SKM-1 treated with dmso at 0.1 percent for 144 hours (cell line): ENCODE measurements around the gene ADORA2A.

Experiments
- DNase-seq: peaks from one replicate; lab custom pipeline; 2025; ENCODE audit not compliant: unreplicated experiment; lab: John Stamatoyannopoulos, UW

The ADORA2A gene

DNA sequence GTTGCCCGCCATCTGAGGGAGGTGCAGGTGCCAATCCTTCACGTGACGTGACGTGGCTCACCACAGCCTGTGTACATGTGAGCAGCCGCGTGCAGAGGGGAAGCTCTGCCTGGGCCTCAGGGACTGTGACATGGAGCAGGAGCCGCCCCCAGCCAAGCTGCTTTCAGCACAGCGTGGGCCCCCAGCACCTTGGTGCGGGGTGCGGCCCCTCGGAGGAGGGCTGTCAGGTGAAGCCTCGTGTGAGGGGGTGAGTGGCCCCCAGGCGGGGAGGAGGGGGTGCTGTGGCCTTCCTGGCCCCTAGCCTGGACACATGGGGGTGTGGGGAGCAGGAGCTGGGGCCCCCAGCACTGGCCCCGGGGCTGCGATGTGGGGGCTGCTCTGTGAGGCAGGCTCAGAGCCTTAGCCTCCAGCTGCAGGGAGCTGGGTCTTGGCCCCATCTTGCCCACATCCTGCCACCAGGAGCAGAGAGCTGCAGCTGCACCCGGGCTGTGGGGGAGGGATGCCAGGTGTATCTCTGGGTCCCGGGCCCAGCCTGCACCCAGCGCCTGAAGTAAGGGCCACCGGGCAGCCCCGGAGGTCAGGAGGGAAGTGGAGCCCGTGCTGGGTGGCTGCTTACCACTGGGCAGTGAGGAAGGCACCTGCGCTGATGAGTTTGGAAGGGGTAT lies at the start of gene ADORA2A:
Gene ADORA2A, plus strand, starts transcription at position 100 of the 665 bp plus-strand sequence. CDS start 5,806 bp downstream, outside the sequence.
- no peak for DNase-seq

DNA sequence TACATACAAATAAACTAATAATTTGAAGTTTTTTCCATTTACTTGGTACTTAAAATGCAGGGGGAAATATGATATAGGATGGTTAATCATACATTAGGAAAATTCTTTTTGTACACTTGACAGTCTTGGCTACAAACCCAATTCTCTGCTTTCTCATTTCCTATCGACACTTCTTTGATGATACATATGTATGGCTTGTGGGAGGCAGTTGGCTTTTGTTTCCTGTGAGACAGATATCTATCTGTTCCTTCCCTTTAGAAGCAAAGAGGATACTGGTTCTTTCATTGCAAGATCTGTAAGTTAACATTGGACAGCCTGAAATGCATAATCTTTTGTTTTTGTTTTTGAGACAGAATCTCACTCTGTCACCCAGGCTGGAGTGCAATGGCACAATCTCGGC lies 47.9 kb upstream of the ADORA2A start:
- DNase-seq: no peak

DNA sequence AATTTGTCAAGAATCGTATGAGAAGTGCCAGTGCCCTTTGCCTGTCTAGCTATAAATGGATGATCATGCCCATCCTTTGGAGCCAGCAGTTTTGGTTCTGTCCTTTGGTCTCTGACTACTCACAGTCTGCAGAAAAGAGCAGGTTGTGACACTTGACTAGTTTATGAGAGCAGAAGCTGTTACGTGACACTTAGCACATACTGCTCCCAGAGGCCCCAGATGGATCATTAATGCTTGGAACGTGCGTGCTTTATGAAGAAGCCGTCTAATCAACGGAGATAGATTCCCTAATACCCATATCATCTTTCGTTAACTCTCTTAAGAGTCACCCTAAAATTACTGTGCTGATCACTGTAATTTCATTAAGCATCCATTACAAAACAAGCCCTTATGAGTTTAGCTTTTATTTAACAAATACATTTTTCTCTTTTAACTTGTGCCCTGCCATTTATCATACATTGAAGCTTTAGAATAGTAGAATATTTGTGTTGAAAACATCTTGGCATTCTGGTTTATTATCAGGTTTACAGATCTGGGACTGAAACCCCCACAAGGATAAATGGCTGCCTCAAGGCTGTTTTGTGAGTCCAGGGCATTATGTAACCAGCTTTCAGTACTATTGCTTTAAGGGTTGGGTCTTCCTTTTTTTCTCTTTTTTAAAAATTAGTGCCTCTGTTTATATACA lies 47.0 kb upstream of the ADORA2A start:
- DNase-seq: no peak

DNA sequence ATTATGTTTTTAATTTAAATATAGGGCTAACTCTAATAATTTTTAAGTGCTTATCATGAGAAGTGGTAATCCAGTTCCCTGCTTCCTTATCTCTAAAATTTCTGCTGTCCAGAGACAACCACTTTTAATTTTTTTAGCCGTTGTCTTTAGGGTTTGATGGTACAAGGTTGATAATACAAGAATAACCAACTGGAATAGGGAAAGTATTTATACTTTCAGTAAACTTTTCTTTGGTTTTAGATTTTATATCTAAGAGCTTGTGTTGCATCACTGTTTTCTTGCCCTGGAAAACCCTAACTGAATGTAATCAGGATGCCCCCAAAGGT lies 46.5 kb upstream of the ADORA2A start:
- no peak for DNase-seq

DNA sequence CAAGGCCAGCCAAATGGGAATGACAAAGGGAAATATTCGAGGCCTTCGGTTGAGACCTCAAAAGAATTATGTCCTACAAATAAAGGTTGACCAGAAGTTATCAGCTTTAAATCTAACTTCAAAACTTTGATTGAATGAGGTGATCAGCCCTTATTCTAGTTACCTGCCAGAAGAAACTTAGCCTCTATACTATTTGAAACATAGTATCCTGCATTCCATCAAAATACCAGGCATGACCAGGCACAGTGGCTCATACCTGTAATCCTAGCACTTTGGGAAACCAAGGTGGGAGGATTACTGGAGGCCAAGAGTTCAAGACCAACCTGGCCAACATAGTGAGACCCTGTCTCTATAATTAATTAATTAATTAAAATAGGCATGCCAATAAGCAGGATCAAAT lies 44.3 kb upstream of the ADORA2A start:
- no peak for DNase-seq

DNA sequence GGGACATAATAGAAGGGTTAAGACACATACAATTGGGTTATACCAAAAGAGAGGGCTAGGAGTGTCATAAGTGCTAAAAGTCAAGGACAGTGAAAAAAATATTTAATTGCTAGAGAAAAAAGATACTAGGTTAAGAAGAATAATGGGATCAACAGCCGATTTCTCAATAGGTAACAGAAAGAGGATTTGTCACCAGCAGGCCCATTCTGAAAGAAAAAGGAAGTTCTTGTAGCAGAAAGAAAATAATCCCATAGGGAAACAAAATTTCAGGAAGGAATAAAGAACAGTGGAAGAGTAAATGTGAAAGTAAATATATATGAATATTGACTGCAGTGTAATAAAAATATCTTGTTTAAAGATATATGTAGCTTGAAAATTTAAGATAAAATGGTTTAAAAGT lies 43.3 kb upstream of the ADORA2A start:
- no peak for DNase-seq

DNA sequence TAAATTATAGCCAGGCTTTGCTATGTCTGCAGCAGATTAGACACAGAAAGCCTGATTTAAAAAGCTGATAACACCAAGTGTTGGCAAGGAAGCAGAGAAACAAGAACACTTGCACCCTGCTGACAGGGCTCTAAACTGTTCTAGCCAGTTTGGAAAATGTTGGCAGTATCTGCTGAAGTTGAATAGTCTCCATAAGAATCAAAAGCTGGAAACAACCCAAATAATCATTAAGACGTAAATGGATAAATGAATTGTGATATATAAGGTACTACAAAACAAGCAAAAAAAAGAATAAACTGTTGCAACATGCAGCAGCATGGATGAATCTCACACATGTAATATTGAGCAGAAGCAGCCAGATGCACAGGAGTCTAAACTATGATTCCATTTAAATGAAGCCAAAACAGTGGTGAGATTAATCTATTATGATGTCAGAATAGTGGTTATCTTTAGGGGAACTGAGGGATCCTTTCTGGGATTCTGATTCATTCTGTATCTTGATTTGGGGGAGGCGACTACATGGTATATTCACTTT lies 40.4 kb upstream of the ADORA2A start:
- no peak for DNase-seq

DNA sequence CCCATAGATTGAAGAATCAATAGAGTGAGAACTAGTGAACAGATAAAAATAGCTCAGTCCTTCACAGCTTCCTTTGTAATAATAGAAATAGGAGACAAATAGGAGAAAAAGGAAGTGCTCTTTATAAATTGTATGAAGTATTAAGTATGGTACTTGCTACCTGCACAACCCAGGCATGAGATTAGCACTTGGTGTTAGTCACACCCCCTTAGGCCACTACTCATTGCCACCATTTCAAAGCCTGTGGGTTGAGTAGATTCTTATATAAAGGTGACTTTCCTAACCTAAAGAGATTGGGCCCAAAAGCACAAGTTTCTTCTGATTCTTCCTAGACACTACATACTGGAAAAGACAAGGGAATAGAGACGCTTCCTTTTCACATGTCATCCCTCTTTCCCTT lies 37.7 kb upstream of the ADORA2A start:
- DNase-seq: no peak

DNA sequence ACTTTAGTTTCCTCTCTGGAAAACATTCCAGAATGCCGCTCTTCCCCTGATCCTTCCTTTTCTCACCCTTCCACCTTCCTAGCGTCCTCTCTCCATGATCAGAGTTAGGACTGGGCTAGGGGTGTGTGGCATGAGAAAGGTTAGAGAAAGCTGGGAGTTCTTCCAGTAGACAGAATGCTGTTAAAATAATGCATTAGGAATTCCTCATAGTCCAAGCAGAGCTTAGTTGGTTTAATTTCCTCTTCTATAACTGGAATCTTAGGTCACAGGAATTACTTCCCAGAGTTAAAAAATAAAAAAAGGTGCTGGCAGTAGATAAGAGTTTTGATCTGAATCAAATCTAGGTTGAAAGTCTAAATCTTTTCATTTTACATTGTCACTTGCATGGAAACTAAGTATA lies 37.2 kb upstream of the ADORA2A start:
- no peak for DNase-seq

DNA sequence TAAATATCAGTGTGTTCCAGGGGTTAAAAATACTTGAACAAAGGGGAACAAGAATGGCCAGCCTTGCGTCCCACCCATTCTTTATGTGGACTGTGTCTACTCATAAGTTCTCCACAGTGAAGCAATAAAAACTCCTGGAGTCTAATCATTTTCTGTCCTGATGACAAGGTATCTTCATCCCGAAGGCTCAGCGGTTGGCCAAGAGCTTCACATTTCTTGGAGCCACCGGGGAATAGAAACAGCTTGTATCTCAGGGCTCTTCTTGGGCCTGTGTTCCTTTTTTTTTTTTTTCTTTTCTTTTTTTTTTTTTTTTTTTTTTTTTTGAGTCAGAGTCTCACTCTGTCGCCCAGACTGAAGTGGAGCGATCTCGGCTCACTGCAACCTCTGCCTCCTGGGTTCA lies 36.8 kb upstream of the ADORA2A start:
- DNase-seq: no peak

DNA sequence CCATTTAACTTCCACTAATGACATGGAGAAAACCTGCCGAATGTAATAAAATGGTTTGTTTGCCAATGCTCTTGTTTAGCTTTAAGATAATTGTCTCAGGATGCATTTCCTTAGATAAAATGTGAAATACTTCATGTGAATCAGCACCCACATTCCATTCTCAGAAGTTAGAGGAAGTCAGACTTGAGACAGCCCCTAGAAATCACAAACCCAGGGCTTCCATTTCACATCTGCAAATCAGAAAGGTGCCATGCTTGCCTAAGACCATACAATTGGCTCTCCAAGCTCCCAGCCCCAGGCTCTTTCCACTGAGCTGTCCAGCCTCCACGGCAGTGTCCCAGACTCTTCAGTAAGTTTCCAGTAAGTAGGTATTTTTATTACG lies 35.6 kb upstream of the ADORA2A start:
- DNase-seq: no peak

DNA sequence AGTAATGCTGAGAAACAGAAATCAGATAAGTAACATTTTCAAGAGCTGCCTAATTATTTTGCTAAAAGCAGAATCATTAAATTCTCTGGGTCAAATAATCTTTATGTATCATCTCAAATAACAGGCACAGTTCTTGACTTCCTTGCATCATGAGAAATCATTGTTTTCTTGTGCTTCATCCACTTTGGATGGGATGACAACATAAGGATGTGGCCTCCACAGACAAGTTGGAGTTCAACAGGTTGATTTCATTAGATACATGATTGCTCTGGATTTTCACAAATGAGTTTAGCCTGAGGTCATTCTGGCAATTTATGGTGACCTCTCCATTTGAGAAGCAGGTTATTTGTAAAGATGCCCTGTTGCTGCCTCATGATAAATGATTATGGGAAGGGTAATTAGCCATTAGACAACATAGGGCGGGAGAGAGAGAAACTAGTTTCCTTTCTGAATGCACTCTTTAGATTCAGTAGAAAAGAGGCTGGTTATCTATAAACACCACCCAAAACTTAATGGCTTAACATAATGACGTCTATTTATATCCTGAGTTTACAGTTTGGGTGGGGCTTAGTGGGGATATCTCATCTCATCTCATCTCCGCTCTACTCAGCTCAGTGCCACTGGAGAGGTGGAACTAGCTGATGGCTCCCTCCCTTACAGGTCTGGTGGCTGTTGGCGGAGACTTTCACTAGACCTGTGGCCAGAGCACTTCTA lies 35.0 kb upstream of the ADORA2A start:
- no peak for DNase-seq

DNA sequence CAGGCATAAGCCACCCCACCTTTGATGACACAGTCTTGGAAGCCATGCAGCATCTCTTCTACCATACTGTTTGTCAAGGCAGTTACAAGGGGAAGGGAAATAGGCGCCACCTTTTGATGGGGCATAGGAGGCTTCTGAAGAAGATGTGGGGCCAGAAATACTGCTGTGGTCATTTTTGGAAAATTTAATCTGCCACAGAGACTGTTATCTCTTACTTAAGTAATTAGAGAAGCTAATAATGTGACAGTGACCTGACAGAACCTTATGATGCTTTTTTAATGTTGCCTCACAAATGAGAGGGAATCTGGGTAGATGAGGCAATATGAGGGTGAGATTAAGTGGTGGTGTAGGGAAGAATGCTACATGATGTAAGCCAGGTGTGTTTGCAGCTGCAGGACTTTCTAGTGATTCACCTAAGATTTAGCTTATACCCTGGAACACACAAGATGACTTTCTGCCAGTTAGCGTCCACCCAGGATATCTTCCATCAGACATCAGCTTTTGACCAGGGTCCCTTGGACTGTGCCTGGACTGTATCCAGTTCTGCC lies 34.3 kb upstream of the ADORA2A start:
- DNase-seq: no peak

DNA sequence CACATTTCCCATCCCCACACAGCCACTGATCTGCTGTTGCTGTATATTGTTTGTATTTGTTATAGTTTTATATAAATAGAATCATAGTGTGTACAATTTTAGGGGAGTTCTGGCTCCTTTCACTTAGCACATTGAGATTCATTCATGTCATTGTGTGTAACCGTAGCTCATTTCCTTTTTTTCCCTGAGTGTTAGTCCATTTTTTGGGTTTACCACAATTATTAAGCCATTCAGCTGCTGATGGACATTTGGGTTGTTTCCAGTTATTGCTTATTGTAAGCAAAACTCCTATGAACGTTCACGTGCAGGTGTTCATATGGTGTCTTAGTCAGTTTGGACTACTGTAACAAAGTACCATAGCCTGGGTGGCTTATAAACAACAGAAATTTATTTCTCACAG lies 33.6 kb upstream of the ADORA2A start:
- DNase-seq: no peak

DNA sequence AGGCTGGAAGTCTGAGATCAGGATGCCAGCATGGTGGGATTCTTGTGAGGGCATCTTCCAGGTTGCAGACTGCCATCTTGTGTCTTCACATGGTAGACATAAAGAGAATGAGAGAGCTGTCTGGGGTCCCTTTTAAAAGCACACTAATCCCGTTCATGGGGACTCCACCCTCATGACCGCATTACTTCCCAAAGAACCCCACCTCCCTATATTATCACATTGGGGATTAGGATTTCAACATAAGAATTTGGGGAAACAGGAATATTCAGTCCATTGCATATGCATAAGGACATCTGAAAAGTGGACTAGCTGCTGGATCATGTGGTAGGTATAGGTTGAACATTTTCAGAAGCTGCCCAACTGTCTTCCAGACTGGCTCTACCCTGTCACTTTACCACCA lies 33.1 kb upstream of the ADORA2A start:
- no peak for DNase-seq

DNA sequence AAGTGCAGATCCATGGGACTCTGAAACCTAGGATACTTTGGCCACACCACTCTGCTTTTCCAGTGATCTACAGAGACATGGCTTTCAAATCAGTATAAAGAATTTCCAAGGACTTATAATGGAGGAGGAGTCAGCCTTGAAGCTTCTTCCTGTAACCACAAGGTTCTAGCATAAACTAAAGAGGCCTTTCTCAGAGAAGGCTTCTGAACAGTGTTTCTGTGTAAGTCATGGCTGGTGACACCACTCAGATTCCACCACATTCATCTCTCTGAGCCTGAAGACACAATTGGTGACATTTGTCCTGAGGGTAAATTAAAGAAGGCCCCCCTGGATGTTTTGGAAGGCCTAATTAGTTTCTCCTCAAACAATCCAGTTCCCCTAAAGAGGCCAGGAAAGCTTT lies 29.0 kb upstream of the ADORA2A start:
- DNase-seq: no peak

DNA sequence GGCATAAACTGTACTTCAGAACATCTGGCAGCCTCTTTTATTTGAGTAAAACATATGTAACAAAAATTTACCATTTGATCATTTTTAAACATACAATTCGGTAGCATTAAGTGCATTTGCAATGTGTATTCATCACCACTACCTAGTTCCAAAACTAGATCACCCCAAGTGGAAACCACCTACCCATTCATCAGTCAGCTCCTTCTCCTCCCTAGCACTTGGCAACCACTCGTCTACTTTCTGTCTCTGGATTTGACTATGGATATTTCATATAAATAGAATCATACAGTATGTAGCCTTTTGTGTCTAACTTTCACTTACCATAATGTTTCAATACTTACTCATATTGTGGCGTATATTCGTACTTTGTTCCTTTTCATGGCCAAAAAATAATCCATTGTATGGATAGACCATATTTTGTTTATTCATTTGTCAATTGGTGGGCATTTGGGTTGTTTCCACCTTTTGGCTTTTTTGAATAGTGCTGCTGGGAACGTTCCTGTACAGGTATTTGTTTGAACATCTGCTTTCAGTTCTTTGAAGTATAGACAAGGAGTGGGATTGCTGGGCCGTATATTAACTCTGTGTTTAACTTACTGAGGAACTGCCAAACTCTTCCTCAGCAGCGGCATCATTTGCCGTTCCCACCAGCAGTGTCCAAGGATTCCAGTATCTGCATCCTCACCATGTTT lies 27.2 kb upstream of the ADORA2A start:
- no peak for DNase-seq

DNA sequence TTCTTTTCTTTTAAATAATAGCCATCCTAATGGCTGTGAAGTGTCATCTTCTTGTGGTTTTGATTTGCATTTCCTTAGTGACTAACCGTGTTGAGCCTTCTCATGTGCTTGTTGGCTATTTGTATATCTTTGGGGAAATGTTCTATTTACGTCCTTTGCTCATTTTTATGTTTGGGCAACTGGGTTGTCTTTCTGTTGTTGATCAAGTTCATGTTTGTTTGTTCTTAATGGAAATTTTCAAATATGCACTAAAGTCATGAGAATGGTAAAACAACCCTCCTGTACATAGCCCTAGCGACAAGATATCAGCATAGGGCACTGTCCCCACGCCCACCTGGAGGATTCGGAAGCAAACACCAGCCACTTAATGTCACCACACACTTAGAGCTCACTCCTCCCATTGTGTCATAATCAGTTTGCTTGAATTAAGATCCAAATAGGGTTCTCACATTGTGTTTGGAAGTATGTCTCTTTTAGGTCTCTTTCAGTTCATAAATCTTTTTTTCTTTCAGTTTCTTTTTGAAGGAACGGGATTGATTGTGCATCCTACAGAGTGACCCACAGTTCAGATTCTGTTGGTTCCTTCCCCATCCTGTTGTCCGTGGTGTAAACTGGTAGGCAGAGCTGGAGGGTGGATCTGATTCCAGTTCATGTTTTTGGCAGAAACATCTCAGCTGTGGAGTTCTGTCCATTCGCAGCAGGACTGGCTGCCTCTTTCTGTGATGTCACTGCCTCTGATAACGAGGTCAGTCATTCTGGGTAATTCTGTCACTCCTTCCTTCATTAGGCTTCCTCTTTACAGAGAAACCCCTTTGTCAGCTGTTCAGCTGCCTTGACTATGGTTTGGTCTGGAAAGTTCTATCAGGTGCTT lies 26.4 kb upstream of the ADORA2A start:
- no peak for DNase-seq

DNA sequence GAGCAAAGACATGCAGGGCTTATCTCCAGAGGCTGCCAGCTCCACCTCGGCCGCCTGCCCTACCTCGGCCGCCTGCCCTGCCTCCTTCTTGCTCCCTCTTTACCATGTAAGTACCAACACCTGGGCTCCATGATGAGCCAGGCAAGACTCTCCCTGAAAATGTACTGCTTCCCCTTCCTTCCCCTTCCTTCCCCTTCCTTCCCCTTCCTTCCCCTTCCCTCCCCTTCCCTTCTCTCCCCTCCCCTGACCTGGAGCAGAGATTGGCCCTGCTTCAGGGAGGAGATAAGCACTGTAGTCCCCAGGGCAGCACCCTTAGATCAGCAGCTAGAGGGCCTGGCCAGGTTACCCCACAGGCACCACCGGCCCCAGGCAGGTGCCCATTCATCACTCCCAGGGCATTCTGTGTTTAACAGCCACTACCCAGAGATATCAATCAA lies 25.4 kb upstream of the ADORA2A start:
- DNase-seq: no peak

DNA sequence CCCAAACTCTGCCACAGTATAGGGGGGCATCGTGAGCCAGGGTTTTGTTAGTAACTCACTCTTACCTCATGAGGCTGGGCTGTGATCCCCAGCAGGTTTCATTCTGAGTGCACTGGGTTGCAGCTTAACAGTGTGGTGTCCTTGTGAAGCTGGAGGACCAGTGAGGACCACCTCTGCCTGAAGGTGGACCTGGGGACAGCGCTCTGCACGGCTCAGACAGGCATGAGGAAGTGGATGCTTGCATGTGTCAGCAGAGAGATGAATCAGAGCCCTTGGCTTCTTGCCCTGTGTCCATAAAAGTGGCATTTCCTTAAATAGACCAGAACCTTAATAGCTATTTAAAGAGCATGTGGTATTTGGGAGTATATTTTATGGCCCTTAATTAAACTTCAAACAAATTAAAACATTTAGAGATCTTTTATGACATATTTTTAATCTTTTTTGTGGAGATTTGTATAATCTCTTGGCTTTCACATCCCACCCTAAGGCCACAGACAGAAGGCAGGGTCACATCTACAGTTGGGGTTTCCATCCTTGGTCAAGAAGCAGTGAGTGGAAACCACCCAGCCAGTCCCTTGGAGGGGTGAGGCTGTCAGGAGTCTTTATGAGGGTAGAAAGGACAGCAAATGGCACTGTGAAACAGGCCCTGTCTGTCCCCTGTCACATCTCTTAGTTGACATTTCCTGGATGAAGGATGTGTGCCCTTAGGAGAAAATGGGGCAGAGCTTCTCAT lies 24.8 kb upstream of the ADORA2A start:
- peak; percentile 17 for DNase-seq
